Tibial nerve (tissue), 4 donors: ENCODE results near the gene CD79A. TPM values are rescaled to one million over a fixed set of nuclear protein-coding genes. Genes with fewer than 3 reads are reported as not detected.

Experiments used
- DNase-seq, 2 donors: peaks; one replicate each; pipeline ENCODE4 v3.0.0-alpha.2; 2019; ENCODE audit warnings: low spot score in 2 of 2
- H3K27ac ChIP-seq, 4 donors: fragments of 200-600 bp; sonication (generic) in 3 of 4; one replicate each; pipeline ENCODE4 v1.5.1; 2017 to 2019; ENCODE audit warnings: mild to moderate bottlenecking in 1 of 4
- H3K27me3 ChIP-seq, 2 donors: fragments of 200-600 bp; sonication (generic) in 1 of 2; one replicate each; pipeline versions ENCODE4 v1.5.1 to v1.6.0; 2017 to 2019
- H3K36me3 ChIP-seq, 3 donors: fragments of 200-600 bp; sonication (generic); one replicate each; pipeline ENCODE4 v1.5.1; 2018 to 2019
- H3K4me1 ChIP-seq, 4 donors: fragments of 200-600 bp; sonication (generic) in 3 of 4; one replicate each; pipeline ENCODE4 v1.5.1; 2017 to 2019
- H3K4me3 ChIP-seq, 4 donors: fragments of 200-600 bp; sonication (generic) in 3 of 4; one replicate each; pipeline ENCODE4 v1.5.1; 2017 to 2019; ENCODE audit warnings: mild to moderate bottlenecking in 1 of 4, moderate library complexity in 1 of 4
- H3K9me3 ChIP-seq, 4 donors: fragments of 200-600 bp; sonication (generic) in 3 of 4; one replicate each; pipeline ENCODE4 v1.5.1; 2017 to 2019
- EP300 ChIP-seq, 2 donors: sonication (generic); formaldehyde crosslinking; IDR thresholded peaks; one replicate each; pipeline ENCODE4 v1.6.1; 2017; ENCODE audit warnings: antibody characterized with exemption in 2 of 2, mild to moderate bottlenecking in 1 of 2
- POLR2A ChIP-seq, 2 donors: fragments of 450-650 bp; IDR thresholded peaks; one replicate each; pipeline ENCODE4 v1.6.1; 2017; ENCODE audit warnings: antibody characterized with exemption in 2 of 2, mild to moderate bottlenecking in 2 of 2, moderate library complexity in 2 of 2
- WGBS, 2 donors: methylation state at CpG; one replicate each; pipeline ENCODE4 v1.1.5; 2018; 5-methylcytosine and 5-hydroxymethylcytosine counted together
- total RNA-seq, 4 donors: library from RNA; depleted of rRNA; stranded (reverse); fragments of >200 nt; gene quantifications; one replicate each; pipeline ENCODE4 v1.1.0, GENCODE V29; 2016
- TF ChIP-seq, protein P1 (sequence below), 5 experiments: fragments of 200-600 bp in 3 of 5; fragments of 450-650 bp in 2 of 5; sonication (generic) in 3 of 5; IDR thresholded peaks; one replicate each; pipeline ENCODE4 v1.5.1; 2016 to 2019; ENCODE audit warnings: antibody characterized with exemption in 5 of 5, mild to moderate bottlenecking in 3 of 5, moderate library complexity in 2 of 5

Gene CD79A
- total RNA-seq, 4 donors from 2014 or later, result not detected

DNA sequence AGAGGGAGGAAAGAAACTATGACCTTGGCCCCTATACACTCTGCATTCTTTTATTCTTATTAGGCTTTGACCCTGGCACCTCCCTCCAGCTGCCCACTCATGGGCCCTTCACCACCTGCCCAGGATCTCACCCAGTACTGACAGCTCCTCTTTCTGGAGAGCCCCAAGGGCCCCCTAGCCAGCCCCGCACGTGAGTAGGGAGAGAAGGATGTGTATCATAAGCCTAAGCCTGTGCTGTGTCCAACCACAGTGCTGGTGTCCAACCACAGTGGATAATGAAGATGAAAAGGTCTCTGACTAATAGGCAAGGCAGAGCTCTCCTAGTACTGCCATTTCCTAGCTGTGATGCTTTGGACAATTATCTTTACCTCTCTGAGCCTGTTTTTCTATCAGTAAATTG lies 28.0 kb upstream of the CD79A start:
- no peak for DNase-seq
- TF ChIP-seq POLR2A (IDR thresholded peaks at IDR 0.05) (no peak), EP300 (IDR thresholded peaks at IDR 0.05) (no peak)
- TF ChIP-seq, protein P1, sequence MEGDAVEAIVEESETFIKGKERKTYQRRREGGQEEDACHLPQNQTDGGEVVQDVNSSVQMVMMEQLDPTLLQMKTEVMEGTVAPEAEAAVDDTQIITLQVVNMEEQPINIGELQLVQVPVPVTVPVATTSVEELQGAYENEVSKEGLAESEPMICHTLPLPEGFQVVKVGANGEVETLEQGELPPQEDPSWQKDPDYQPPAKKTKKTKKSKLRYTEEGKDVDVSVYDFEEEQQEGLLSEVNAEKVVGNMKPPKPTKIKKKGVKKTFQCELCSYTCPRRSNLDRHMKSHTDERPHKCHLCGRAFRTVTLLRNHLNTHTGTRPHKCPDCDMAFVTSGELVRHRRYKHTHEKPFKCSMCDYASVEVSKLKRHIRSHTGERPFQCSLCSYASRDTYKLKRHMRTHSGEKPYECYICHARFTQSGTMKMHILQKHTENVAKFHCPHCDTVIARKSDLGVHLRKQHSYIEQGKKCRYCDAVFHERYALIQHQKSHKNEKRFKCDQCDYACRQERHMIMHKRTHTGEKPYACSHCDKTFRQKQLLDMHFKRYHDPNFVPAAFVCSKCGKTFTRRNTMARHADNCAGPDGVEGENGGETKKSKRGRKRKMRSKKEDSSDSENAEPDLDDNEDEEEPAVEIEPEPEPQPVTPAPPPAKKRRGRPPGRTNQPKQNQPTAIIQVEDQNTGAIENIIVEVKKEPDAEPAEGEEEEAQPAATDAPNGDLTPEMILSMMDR (IDR thresholded peaks at IDR 0.05), result no peak
- no peak overlapping the region for H3K4me3 ChIP-seq
- no peak overlapping the region for H3K27ac ChIP-seq
- H3K27me3 ChIP-seq, result peaks cover 0 to 28% of the 10 kb centered on the region in 2 donors
- H3K9me3 ChIP-seq, result no peaks in the 10 kb centered on the region
- H3K4me1 ChIP-seq, result no peaks in the 10 kb centered on the region
- 73 to 77% methylated on average over 2 of the region's 2 CpGs for WGBS, 2 donors
- H3K36me3 ChIP-seq, result no peaks in the 10 kb centered on the region

DNA sequence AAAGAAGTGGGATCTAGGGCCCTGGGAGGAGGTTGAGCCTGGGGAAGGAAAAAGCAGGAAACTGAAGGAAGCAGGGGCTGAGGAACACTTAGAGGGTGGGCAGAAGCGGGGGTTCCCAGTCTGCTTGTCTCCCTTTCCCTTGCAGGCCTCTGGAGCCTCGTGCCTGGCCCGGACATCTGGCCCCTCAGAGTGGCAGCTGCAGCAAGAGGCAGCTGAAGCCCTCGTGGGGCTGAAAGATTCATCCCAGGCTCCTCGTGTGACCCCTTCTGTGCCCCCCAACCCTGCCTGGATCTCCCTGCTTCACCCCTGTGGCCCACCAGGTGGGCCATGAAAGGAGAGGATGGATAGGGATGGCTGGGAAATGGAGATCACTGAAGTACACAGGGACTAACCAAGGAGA lies 26.7 kb upstream of the CD79A start:
- H3K4me3 ChIP-seq, result no peak overlapping the region
- DNase-seq, result no peak
- H3K4me1 ChIP-seq, result no peaks in the 10 kb centered on the region
- H3K9me3 ChIP-seq, result no peaks in the 10 kb centered on the region
- H3K27me3 ChIP-seq, result peaks cover 0 to 41% of the 10 kb centered on the region in 2 donors
- H3K36me3 ChIP-seq, result no peaks in the 10 kb centered on the region
- 63 to 79% methylated on average over 5 of the region's 5 CpGs for WGBS, 2 donors
- TF ChIP-seq EP300 (IDR thresholded peaks at IDR 0.05) (no peak), POLR2A (IDR thresholded peaks at IDR 0.05) (no peak)
- TF ChIP-seq, protein P1 (IDR thresholded peaks at IDR 0.05), result no peak
- no peak overlapping the region for H3K27ac ChIP-seq

DNA sequence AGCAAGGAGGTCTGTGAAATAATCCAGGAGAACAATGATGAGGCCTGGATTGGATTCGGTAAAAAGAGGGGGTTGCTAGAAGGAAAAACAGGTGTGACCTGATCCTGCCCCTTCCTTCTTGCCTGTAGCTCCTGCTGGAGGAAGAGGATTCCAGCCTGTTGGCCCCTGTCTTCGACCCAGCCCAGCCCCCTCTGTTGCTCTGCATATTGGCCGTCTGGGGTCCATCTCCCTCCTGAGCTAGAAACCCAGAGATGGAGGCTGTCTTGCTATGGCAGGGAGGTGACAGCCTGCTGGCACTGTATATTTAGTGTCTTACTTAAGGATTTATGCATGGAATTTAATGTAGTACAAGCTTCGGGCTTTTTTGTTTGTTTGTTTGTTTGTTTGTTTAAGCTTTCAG lies 25.6 kb upstream of the CD79A start:
- no peaks in the 10 kb centered on the region for H3K36me3 ChIP-seq
- DNase-seq, result no peak
- H3K9me3 ChIP-seq, result no peaks in the 10 kb centered on the region
- H3K4me3 ChIP-seq, result no peak overlapping the region
- TF ChIP-seq POLR2A (IDR thresholded peaks at IDR 0.05) (no peak), EP300 (IDR thresholded peaks at IDR 0.05) (no peak)
- TF ChIP-seq, protein P1 (IDR thresholded peaks at IDR 0.05), result no peak
- WGBS, 2 donors, result 28 to 38% methylated on average over 4 of the region's 4 CpGs
- no peak overlapping the region for H3K27ac ChIP-seq
- H3K27me3 ChIP-seq, result peaks cover 0 to 43% of the 10 kb centered on the region in 2 donors
- no peaks in the 10 kb centered on the region for H3K4me1 ChIP-seq

DNA sequence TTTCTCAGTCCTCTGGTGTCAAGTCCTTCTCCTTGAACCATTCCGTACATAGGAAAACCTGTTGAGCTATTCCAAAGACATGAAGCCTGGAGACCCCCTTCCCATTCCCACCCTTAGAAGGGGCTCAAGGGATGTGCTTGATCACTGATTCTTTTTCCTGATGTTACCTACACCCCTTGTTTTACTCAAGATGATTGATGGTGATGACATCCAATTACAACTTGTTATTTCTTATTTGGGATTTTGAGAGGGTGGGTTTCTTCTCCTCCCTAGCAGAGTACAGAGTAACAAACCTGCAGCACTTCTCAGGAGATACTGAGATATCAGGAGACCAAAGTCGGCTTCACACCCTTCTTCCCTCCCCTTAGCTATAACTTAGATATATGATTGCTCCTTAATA lies 23.7 kb upstream of the CD79A start:
- Histone ChIP-seq H3K4me3 (no peak overlapping the region), H3K4me1 (no peaks in the 10 kb centered on the region), H3K36me3 (no peaks in the 10 kb centered on the region), H3K9me3 (no peaks in the 10 kb centered on the region), H3K27ac (no peak overlapping the region), H3K27me3 (peaks cover 0 to 41% of the 10 kb centered on the region in 2 donors)
- no peak for TF ChIP-seq POLR2A (IDR thresholded peaks at IDR 0.05)
- no peak for TF ChIP-seq EP300 (IDR thresholded peaks at IDR 0.05)
- TF ChIP-seq, protein P1 (IDR thresholded peaks at IDR 0.05), result no peak
- DNase-seq, result no peak
- 74 to 88% methylated on average over 2 of the region's 2 CpGs for WGBS, 2 donors

DNA sequence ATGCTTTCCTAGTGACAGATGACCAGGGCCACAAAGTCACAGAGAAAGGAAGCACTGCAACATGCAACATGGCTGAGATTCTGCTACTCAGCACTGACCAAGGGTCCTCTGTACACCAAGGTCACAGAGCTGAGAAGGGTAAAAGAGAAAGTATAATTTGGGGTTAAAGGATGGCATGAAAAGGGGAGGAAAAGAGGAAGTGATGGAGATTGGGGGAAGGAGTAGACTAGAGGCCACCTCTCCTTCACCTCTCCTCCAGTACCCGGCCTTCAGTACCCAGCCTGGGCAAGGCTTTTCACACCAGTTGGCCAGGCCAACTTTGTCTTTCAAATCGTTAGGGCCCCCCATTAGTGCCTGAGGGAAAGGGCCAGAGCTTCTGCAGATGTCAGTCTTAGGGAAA lies 23.3 kb upstream of the CD79A start:
- WGBS, 2 donors, result 33 to 62% methylated on average over 2 of the region's 2 CpGs
- Histone ChIP-seq H3K36me3 (no peaks in the 10 kb centered on the region), H3K27ac (no peak overlapping the region), H3K27me3 (peaks cover 0 to 41% of the 10 kb centered on the region in 2 donors), H3K4me3 (no peak overlapping the region), H3K4me1 (no peaks in the 10 kb centered on the region), H3K9me3 (no peaks in the 10 kb centered on the region)
- no peak for TF ChIP-seq POLR2A (IDR thresholded peaks at IDR 0.05)
- TF ChIP-seq EP300 (IDR thresholded peaks at IDR 0.05), result no peak
- TF ChIP-seq, protein P1 (IDR thresholded peaks at IDR 0.05), result no peak
- no peak for DNase-seq
